ENCODE results near the gene NOD1. TPM values are rescaled to one million over a fixed set of nuclear protein-coding genes. Genes with fewer than 3 reads are reported as not detected.

NOD1 gene
- total and polyA plus RNA-seq, 11 donors, result 5.3 to 28.8 (median 9.0) TPM

DNA sequence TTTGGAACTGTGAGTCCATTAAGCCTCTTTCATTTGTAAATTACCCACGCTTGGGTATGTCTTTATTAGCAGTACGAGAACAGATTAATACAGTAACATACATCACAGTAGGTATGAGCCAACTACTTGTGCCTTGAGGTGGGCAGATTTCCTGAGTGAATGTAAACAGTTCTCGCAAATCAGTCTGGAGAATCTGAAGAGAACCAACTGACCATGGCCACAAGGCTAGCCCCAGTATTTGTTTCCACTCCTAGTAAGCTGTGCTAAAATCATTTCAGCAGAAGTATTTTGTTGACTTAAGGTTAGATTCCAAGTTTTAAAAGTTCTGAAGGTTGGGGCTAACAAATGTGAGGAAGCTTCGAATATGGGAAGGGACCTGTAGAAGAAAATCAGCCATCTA lies 82.9 kb downstream of the NOD1 start:
- DNase-seq (no peak), ATAC-seq (no peak)
- TF ChIP-seq, protein P1, sequence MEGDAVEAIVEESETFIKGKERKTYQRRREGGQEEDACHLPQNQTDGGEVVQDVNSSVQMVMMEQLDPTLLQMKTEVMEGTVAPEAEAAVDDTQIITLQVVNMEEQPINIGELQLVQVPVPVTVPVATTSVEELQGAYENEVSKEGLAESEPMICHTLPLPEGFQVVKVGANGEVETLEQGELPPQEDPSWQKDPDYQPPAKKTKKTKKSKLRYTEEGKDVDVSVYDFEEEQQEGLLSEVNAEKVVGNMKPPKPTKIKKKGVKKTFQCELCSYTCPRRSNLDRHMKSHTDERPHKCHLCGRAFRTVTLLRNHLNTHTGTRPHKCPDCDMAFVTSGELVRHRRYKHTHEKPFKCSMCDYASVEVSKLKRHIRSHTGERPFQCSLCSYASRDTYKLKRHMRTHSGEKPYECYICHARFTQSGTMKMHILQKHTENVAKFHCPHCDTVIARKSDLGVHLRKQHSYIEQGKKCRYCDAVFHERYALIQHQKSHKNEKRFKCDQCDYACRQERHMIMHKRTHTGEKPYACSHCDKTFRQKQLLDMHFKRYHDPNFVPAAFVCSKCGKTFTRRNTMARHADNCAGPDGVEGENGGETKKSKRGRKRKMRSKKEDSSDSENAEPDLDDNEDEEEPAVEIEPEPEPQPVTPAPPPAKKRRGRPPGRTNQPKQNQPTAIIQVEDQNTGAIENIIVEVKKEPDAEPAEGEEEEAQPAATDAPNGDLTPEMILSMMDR (IDR thresholded peaks at IDR 0.05), result no peak
- no peak for TF ChIP-seq POLR2A (IDR thresholded peaks at IDR 0.05)
- peaks cover 0 to 1% (median 0%) of the 10 kb centered on the region in 12 donors for H3K4me1 ChIP-seq
- 97 to 99% (median 98%) methylated on average over 4 of the region's 4 CpGs for WGBS, 4 donors
- H3K27ac ChIP-seq, result no peak overlapping the region
- H3K4me3 ChIP-seq, result no peak overlapping the region
- H3K36me3 ChIP-seq, result no peaks in the 10 kb centered on the region
- intact Hi-C loops (cut with DNase I), result no loop called here
- H3K27me3 ChIP-seq, result no peaks in the 10 kb centered on the region
- no peaks in the 10 kb centered on the region for H3K9me3 ChIP-seq

- intact Hi-C loops (cut with DNase I), result no loop called here
- peaks cover 0 to 8% (median 0%) of the 10 kb centered on the region in 12 donors for H3K4me1 ChIP-seq
- DNase-seq, result no peak
- no peak overlapping the region for H3K27ac ChIP-seq
- peaks cover 0 to 6% (median 0%) of the 10 kb centered on the region in 9 donors for H3K36me3 ChIP-seq
- 96 to 98% (median 97%) methylated on average over 6 of the region's 6 CpGs for WGBS, 4 donors
- no peak for TF ChIP-seq POLR2A (IDR thresholded peaks at IDR 0.05)
- ATAC-seq, result no peak
- no peaks in the 10 kb centered on the region for H3K9me3 ChIP-seq
- no peak overlapping the region for H3K4me3 ChIP-seq
- H3K27me3 ChIP-seq, result no peaks in the 10 kb centered on the region
Measured at GRCh38 chr7:30391806-30392205, 86.8 kb downstream of the NOD1 start.

DNA sequence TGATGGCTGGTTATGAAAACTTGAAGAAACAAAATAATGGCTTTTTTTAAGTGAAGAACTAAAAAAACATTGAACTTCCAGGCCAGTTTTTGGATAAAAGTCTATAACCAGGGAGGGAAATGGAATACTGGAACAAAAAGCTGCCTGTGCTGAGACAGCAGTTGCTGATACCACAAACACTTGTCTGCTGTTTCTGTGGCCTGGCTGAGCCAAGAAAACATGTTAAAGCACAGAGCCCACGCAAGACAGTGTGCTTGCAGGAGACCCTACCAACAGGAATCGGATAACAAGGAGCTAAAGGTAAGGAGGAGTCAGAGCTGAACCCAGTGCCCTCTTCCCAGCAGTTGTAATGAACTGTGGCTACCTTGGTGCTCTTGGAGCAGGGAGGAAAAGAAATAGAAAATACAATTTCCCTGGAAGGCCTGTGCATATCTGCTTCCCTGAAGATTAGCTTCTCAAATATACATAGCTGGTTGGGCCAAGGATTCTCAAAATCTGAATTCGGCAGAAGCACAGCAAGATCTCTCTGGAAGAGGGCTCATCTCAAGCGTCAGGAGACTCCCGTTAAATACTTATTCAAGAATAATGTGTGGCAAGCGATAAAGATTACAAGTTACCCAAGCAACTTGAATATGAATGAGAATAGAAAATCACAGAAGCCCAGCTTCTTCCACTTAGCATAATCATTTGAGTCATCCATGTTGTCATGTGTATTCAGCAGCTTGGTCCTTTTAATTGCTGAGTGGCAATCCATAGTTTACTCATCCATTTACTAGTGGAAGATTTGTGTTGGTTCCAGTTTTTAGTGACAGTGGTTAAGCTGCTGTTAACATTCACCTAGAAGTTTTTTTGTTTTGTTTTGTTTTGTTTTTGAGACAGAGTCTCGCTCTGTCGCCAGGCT lies 87.6 kb downstream of the NOD1 start:
- TF ChIP-seq POLR2A (IDR thresholded peaks at IDR 0.05), result no peak
- TF ChIP-seq, protein P1 (IDR thresholded peaks at IDR 0.05), result no peak
- H3K4me3 ChIP-seq, result no peak overlapping the region
- no peak for DNase-seq
- no peaks in the 10 kb centered on the region for H3K27me3 ChIP-seq
- H3K36me3 ChIP-seq, result peaks cover 0 to 6% (median 0%) of the 10 kb centered on the region in 9 donors
- no peaks in the 10 kb centered on the region for H3K9me3 ChIP-seq
- H3K4me1 ChIP-seq, result peaks cover 0 to 8% (median 0%) of the 10 kb centered on the region in 12 donors
- intact Hi-C loops (cut with DNase I), result no loop called here
- WGBS, 4 donors, result 84 to 92% (median 88%) methylated on average over 8 of the region's 8 CpGs
- ATAC-seq, result no peak
- no peak overlapping the region for H3K27ac ChIP-seq

DNA sequence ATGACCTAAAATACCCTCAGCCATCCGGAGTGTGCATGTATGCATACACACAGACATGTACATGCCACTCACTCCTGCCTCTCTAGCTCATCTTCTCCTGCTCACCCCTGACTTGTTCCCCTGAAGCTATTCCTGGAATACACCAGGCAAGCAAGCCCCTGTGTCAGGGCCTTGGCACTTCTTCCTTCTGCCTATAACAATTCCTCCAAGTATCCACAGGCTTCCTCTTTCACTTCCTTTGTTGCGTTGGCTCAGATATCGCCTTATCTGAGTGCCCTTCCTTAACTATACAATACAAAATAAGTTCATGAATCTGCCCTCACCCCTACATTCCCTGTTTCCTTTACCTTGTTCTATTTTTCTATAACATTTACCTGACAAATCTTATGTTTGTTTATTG lies 88.8 kb downstream of the NOD1 start:
- DNase-seq, result no peak
- Histone ChIP-seq H3K36me3 (peaks cover 0 to 6% (median 0%) of the 10 kb centered on the region in 9 donors), H3K4me1 (peaks cover 0 to 8% (median 0%) of the 10 kb centered on the region in 12 donors), H3K27me3 (no peaks in the 10 kb centered on the region), H3K4me3 (no peak overlapping the region), H3K27ac (no peak overlapping the region), H3K9me3 (no peaks in the 10 kb centered on the region)
- intact Hi-C loops (cut with DNase I), result no loop called here
- TF ChIP-seq, protein P1 (IDR thresholded peaks at IDR 0.05), result no peak
- no peak for TF ChIP-seq POLR2A (IDR thresholded peaks at IDR 0.05)
- 67 to 77% (median 72%) methylated on average over 3 of the region's 3 CpGs for WGBS, 4 donors
- peak in 2 of 4 donors; percentile 13 to 57 for ATAC-seq

Measured in heart left ventricle (tissue), 16 donors.